A673 (cell line): ENCODE results near the gene JHY. TPM values are rescaled to one million over a fixed set of nuclear protein-coding genes. Genes with fewer than 3 reads are reported as not detected.
A peak's percentile ranks its signal among the peaks of the same experiment; 100 is the strongest.

Source experiments
- BruUV-seq: library from RNA; stranded (reverse); fragments of 400-500 nt; replicated peaks from 2 replicates; lab custom pipeline; 2021; lab: Mats Ljungman, UMichigan
- CTCF ChIA-PET: fragments of 300-600 bp; sonication (Branson Sonifier 250); formaldehyde crosslinking; loops from one replicate; lab custom pipeline; 2022; ENCODE audit warnings: antibody characterized with exemption; lab: Charles Lee
- POLR2A ChIA-PET: fragments of 300-600 bp; sonication (Branson Sonifier 250); formaldehyde crosslinking; loops from one replicate; lab custom pipeline; 2022; ENCODE audit warnings: antibody characterized with exemption; ENCODE audit not compliant: low non-redundant PET; lab: Charles Lee
- DNase-seq: peaks from one replicate; pipeline ENCODE4 v3.0.0-alpha.2; 2015; ENCODE audit warnings: low spot score
- H3K27ac ChIP-seq: fragments of 200-600 bp; sonication (generic); 2 replicates; pipeline ENCODE4 v1.5.1; 2016; ENCODE audit warnings: mixed run types, low read depth, mild to moderate bottlenecking, mixed read lengths, antibody characterized with exemption, low read length; ENCODE audit not compliant: poor library complexity, severe bottlenecking
- H3K27me3 ChIP-seq: fragments of 200-600 bp; sonication (generic); replicated peaks from 2 replicates; pipeline ENCODE4 v1.6.1; 2017; ENCODE audit warnings: mixed run types, low read depth, mild to moderate bottlenecking, mixed read lengths, antibody characterized with exemption, low read length; ENCODE audit not compliant: insufficient read depth, poor library complexity
- H3K36me3 ChIP-seq: fragments of 200-600 bp; sonication (generic); 2 replicates; pipeline ENCODE4 v1.6.1; 2016; ENCODE audit warnings: mixed run types, mild to moderate bottlenecking, mixed read lengths, antibody characterized with exemption, low read length; ENCODE audit not compliant: insufficient read depth, poor library complexity, severe bottlenecking
- H3K4me1 ChIP-seq: fragments of 200-600 bp; sonication (generic); 2 replicates; pipeline ENCODE4 v1.6.1; 2017; ENCODE audit warnings: mixed run types, mild to moderate bottlenecking, mixed read lengths, antibody characterized with exemption, low read length; ENCODE audit not compliant: insufficient read depth, poor library complexity, severe bottlenecking
- H3K4me3 ChIP-seq: fragments of 200-600 bp; sonication (generic); 2 replicates; pipeline ENCODE4 v1.5.1; 2016; ENCODE audit warnings: low read depth, mixed run types, mild to moderate bottlenecking, mixed read lengths, low read length; ENCODE audit not compliant: poor library complexity, severe bottlenecking
- H3K9me3 ChIP-seq: fragments of 200-600 bp; sonication (generic); 2 replicates; pipeline ENCODE4 v1.6.1; 2016; ENCODE audit warnings: mixed run types, low read depth, mild to moderate bottlenecking, mixed read lengths, antibody characterized with exemption, low read length; ENCODE audit not compliant: poor library complexity, severe bottlenecking
- EZH2 ChIP-seq: fragments of 200-600 bp; sonication (generic); IDR thresholded peaks from 2 replicates; pipeline ENCODE4 v1.6.1; 2017; ENCODE audit warnings: borderline replicate concordance, low read depth, mild to moderate bottlenecking, mixed read lengths, antibody characterized with exemption, low read length; ENCODE audit not compliant: poor library complexity, severe bottlenecking
- intact Hi-C: fragments of 100-400 bp; cut with micrococcal nuclease; formaldehyde crosslinking; loops from one replicate; pipeline ENCODE4 v1.10.0; 2022; ENCODE audit not compliant: unreplicated experiment
- total RNA-seq: library from RNA; stranded (reverse); gene quantifications from 2 replicates; pipeline ENCODE4 v1.2.3, GENCODE V29; 2021
- TF ChIP-seq, protein P1 (sequence below): fragments of 300-800, 200-600 bp; sonication (generic); conservative IDR thresholded peaks from 2 replicates; pipeline ENCODE4 v1.5.1; 2017; ENCODE audit warnings: low read depth, mild to moderate bottlenecking, antibody characterized with exemption, low read length, moderate library complexity, mixed read lengths

The JHY gene
- total RNA-seq, 1 experiment from 2014 or later: 4.4 TPM

DNA sequence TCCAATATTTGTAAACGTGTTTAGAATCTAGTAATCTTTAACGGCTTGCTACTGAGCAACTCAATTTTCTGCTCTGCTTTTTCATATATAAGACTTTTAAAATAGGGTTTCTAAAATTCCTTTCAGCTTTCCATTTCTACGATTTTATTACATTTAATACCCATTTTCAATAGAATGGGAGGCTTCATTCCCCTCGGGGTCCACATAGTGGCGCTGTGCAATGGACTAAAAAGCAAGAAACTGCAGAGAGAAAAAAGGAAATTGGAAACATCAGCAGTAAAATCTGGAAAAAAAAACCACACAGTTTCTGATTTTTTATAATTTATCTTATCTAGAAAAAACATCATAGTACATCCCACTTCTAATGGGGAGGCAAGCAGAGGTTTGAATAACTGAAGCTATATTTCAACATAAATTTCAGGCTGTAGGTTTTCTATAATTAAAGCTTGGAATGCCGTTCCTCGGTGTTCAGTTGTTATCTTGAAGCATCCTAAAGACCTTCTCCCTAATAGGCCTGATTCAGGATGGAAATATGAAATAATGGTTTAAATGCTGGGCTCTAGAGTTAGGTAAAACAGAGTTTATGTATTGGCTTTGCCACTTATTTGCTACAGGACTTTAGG, 18.7 kb upstream of the JHY start:
- H3K9me3 ChIP-seq: no peaks in the 10 kb centered on the region
- TF ChIP-seq, protein P1, sequence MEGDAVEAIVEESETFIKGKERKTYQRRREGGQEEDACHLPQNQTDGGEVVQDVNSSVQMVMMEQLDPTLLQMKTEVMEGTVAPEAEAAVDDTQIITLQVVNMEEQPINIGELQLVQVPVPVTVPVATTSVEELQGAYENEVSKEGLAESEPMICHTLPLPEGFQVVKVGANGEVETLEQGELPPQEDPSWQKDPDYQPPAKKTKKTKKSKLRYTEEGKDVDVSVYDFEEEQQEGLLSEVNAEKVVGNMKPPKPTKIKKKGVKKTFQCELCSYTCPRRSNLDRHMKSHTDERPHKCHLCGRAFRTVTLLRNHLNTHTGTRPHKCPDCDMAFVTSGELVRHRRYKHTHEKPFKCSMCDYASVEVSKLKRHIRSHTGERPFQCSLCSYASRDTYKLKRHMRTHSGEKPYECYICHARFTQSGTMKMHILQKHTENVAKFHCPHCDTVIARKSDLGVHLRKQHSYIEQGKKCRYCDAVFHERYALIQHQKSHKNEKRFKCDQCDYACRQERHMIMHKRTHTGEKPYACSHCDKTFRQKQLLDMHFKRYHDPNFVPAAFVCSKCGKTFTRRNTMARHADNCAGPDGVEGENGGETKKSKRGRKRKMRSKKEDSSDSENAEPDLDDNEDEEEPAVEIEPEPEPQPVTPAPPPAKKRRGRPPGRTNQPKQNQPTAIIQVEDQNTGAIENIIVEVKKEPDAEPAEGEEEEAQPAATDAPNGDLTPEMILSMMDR: peak; percentile 99
- TF ChIP-seq EZH2: no peak
- peak; percentile 71 for DNase-seq
- no peaks in the 10 kb centered on the region for H3K27me3 ChIP-seq
- no peak overlapping the region for H3K27ac ChIP-seq
- no peaks in the 10 kb centered on the region for H3K36me3 ChIP-seq
- intact Hi-C loops: loop anchor here (1.0 to 10.0 kb wide), 2 partner anchors 159 to 611 kb away; no protein-coding TSS in a partner anchor
- no peaks in the 10 kb centered on the region for H3K4me1 ChIP-seq
- no TSS peak for BruUV-seq
- CTCF ChIA-PET: interaction anchor here (0.6 to 1.7 kb wide), 7 partner anchors 16 to 615 kb away, joined by 3 to 18 read pairs (median 4); no protein-coding TSS in a partner anchor
- POLR2A ChIA-PET: no interaction called here
- no peak overlapping the region for H3K4me3 ChIP-seq

DNA sequence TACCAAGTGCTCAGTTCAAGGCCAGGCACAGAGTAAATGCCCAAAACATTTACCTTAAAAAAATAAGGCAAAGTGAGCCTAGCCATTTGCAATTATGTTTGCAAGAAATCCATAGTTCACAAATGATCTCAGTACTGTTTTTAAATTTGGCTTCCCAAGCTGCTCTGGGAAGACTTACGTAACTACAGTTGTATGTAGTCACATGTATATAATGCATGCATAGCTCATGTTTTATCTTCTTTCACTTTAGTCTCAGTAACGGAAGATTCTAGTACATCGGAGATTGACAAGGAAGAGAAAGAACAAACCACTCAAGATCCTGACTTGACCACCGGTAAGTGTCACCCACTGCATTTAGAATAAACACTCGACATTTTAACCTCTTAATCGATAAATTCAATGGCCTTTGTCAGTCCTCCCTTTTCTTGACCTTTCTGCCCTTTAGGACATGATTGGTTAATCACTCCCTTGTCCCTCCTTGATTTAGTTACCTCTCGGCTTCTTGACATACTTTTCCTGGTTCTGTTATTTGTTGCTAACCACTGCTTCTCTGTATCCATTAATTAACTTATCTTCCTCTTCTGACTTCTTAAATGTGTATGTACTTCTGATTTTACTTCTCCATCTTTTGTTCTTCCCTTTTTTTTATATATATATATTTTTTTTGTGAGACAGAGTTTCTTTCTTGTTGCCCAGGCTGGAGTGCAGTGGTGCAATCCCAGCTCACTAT, 18.0 kb upstream of the JHY start:
- no peaks in the 10 kb centered on the region for H3K9me3 ChIP-seq
- ChIA-PET CTCF (interaction anchor here (0.7 to 1.7 kb wide), 4 partner anchors 75 to 189 kb away, joined by 3 to 18 read pairs (median 16); no protein-coding TSS in a partner anchor), POLR2A (no interaction called here)
- no peaks in the 10 kb centered on the region for H3K27me3 ChIP-seq
- no peak overlapping the region for H3K27ac ChIP-seq
- H3K4me1 ChIP-seq: no peaks in the 10 kb centered on the region
- TF ChIP-seq, protein P1: no peak
- no peak for TF ChIP-seq EZH2
- BruUV-seq: no TSS peak
- no peak overlapping the region for H3K4me3 ChIP-seq
- no peaks in the 10 kb centered on the region for H3K36me3 ChIP-seq
- DNase-seq: no peak
- intact Hi-C loops: loop anchor here (10.0 kb wide), 1 partner anchor 610 kb away; no protein-coding TSS in a partner anchor

DNA sequence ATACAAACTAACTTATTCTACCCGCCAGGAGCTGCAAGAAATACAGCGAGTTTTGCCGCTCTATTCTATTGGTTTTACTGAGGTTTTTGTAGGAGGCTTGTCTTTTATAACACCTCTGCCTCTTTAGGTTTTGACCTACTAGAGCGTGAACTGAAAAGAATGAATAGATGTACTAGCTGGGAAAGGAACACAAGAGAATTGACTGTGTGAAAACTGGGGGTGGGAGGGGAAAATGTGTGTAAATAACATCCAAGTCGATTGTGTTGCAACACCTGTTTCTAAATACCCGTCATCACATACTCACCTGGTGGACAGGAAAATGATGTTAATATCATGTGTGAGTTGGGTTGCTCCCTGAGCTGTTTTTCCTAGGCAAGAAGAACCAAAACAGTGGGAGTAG, 12.9 kb upstream of the JHY start:
- TF ChIP-seq, protein P1: no peak
- TF ChIP-seq EZH2: no peak
- Histone ChIP-seq H3K9me3 (no peaks in the 10 kb centered on the region), H3K27me3 (no peaks in the 10 kb centered on the region), H3K27ac (no peak overlapping the region), H3K36me3 (no peaks in the 10 kb centered on the region), H3K4me1 (no peaks in the 10 kb centered on the region), H3K4me3 (no peak overlapping the region)
- no TSS peak for BruUV-seq
- intact Hi-C loops: loop anchor here (10.0 kb wide), 1 partner anchor 605 kb away; no protein-coding TSS in a partner anchor
- CTCF ChIA-PET: no interaction called here
- no peak for DNase-seq
- POLR2A ChIA-PET: no interaction called here
